ENCODE measurements around the gene SLC44A2. TPM values are rescaled to one million over a fixed set of nuclear protein-coding genes. Genes with fewer than 3 reads are reported as not detected.
A peak's percentile ranks its signal among the peaks of the same experiment; 100 is the strongest.

The SLC44A2 gene
- total and polyA plus RNA-seq, 2 of the 13 experiments (the other 11 are each of a cell fraction or from before 2014, with no cell fraction given) = 2.4 to 5.6 TPM

DNA sequence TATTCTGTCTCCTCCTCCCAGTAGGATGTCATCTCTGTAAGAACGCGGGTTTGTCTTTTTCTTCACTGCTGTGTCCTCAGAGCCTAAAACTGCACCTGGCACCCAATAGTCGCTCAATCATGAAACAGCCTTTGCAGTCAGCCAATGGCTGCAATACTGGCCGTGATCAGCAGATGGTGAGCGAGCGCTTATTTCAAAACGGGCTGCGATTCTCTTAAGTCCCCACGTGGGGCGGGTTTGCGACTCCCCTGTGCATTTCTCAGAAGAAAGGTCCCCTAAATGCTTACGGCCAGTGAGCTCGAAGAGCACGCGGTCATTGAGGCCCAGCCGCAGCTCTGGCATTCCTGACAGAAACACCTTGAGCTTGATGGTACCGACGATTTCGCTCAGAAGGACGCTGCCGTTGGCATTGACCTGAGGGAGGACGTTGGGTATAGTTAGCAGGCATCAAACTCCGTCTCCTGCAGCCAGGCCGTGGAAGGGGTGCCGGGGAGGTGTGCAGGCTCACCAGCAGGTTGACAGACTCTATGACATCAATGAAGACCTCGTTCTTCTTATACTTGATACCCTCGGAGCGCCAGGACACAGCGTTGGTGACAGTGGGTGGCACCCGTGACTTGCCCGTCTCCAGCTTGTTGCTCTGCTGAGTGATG, 44.2 kb upstream of the SLC44A2 start (continued):
- TF ChIP-seq, protein P1, sequence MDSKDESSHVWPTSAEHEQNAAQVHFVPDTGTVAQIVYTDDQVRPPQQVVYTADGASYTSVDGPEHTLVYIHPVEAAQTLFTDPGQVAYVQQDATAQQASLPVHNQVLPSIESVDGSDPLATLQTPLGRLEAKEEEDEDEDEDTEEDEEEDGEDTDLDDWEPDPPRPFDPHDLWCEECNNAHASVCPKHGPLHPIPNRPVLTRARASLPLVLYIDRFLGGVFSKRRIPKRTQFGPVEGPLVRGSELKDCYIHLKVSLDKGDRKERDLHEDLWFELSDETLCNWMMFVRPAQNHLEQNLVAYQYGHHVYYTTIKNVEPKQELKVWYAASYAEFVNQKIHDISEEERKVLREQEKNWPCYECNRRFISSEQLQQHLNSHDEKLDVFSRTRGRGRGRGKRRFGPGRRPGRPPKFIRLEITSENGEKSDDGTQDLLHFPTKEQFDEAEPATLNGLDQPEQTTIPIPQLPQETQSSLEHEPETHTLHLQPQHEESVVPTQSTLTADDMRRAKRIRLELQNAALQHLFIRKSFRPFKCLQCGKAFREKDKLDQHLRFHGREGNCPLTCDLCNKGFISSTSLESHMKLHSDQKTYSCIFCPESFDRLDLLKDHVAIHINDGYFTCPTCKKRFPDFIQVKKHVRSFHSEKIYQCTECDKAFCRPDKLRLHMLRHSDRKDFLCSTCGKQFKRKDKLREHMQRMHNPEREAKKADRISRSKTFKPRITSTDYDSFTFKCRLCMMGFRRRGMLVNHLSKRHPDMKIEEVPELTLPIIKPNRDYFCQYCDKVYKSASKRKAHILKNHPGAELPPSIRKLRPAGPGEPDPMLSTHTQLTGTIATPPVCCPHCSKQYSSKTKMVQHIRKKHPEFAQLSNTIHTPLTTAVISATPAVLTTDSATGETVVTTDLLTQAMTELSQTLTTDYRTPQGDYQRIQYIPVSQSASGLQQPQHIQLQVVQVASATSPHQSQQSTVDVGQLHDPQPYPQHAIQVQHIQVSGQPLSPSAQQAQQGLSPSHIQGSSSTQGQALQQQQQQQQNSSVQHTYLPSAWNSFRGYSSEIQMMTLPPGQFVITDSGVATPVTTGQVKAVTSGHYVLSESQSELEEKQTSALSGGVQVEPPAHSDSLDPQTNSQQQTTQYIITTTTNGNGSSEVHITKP (CRISPR knock-in tag; IDR thresholded peaks at IDR 0.05; ENCODE audit: low read depth) = peak; percentile 41; the same call in 1 of the 2 replicates
- no peak for TF ChIP-seq ZNF83 (CRISPR knock-in tag; IDR thresholded peaks at IDR 0.05; ENCODE audit: borderline replicate concordance)
- no peak for TF ChIP-seq ZKSCAN1 (IDR thresholded peaks at IDR 0.05; ENCODE audit: low read length)
- TF ChIP-seq GLI4 (CRISPR knock-in tag; IDR thresholded peaks at IDR 0.05; ENCODE audit: borderline replicate concordance) = no peak
- TF ChIP-seq RXRA (CRISPR knock-in tag; IDR thresholded peaks at IDR 0.05) = peak; percentile 29; the same call in 1 of the 2 replicates
- no peak for TF ChIP-seq ZNF251 (CRISPR knock-in tag; IDR thresholded peaks at IDR 0.05)
- no peak; the same call in 1 of the 2 replicates for TF ChIP-seq ZNF296 (CRISPR knock-in tag; conservative IDR thresholded peaks at IDR 0.05)
- TF ChIP-seq, protein P2, sequence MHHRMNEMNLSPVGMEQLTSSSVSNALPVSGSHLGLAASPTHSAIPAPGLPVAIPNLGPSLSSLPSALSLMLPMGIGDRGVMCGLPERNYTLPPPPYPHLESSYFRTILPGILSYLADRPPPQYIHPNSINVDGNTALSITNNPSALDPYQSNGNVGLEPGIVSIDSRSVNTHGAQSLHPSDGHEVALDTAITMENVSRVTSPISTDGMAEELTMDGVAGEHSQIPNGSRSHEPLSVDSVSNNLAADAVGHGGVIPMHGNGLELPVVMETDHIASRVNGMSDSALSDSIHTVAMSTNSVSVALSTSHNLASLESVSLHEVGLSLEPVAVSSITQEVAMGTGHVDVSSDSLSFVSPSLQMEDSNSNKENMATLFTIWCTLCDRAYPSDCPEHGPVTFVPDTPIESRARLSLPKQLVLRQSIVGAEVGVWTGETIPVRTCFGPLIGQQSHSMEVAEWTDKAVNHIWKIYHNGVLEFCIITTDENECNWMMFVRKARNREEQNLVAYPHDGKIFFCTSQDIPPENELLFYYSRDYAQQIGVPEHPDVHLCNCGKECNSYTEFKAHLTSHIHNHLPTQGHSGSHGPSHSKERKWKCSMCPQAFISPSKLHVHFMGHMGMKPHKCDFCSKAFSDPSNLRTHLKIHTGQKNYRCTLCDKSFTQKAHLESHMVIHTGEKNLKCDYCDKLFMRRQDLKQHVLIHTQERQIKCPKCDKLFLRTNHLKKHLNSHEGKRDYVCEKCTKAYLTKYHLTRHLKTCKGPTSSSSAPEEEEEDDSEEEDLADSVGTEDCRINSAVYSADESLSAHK (CRISPR knock-in tag; IDR thresholded peaks at IDR 0.05; ENCODE audit: borderline replicate concordance) = no peak
- peak; percentile 50; the same call in 1 of the 2 replicates for TF ChIP-seq GATAD2A (CRISPR knock-in tag; IDR thresholded peaks at IDR 0.05)
- TF ChIP-seq, protein P3, sequence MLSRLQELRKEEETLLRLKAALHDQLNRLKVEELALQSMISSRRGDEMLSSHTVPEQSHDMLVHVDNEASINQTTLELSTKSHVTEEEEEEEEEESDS (CRISPR knock-in tag; IDR thresholded peaks at IDR 0.05; ENCODE audit: borderline replicate concordance) = no peak
- TF ChIP-seq, protein P4, sequence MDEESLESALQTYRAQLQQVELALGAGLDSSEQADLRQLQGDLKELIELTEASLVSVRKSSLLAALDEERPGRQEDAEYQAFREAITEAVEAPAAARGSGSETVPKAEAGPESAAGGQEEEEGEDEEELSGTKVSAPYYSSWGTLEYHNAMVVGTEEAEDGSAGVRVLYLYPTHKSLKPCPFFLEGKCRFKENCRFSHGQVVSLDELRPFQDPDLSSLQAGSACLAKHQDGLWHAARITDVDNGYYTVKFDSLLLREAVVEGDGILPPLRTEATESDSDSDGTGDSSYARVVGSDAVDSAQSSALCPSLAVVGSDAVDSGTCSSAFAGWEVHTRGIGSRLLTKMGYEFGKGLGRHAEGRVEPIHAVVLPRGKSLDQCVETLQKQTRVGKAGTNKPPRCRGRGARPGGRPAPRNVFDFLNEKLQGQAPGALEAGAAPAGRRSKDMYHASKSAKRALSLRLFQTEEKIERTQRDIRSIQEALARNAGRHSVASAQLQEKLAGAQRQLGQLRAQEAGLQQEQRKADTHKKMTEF (CRISPR knock-in tag; IDR thresholded peaks at IDR 0.05) = 0 out of 2 replicates have a peak, but pooled peaks have one; percentile 26
- TF ChIP-seq HNRNPH1 (optimal IDR thresholded peaks at IDR 0.05; ENCODE audit: low read depth, low read length) = no peak
- TF ChIP-seq, protein P5, sequence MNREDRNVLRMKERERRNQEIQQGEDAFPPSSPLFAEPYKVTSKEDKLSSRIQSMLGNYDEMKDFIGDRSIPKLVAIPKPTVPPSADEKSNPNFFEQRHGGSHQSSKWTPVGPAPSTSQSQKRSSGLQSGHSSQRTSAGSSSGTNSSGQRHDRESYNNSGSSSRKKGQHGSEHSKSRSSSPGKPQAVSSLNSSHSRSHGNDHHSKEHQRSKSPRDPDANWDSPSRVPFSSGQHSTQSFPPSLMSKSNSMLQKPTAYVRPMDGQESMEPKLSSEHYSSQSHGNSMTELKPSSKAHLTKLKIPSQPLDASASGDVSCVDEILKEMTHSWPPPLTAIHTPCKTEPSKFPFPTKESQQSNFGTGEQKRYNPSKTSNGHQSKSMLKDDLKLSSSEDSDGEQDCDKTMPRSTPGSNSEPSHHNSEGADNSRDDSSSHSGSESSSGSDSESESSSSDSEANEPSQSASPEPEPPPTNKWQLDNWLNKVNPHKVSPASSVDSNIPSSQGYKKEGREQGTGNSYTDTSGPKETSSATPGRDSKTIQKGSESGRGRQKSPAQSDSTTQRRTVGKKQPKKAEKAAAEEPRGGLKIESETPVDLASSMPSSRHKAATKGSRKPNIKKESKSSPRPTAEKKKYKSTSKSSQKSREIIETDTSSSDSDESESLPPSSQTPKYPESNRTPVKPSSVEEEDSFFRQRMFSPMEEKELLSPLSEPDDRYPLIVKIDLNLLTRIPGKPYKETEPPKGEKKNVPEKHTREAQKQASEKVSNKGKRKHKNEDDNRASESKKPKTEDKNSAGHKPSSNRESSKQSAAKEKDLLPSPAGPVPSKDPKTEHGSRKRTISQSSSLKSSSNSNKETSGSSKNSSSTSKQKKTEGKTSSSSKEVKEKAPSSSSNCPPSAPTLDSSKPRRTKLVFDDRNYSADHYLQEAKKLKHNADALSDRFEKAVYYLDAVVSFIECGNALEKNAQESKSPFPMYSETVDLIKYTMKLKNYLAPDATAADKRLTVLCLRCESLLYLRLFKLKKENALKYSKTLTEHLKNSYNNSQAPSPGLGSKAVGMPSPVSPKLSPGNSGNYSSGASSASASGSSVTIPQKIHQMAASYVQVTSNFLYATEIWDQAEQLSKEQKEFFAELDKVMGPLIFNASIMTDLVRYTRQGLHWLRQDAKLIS (CRISPR knock-in tag; IDR thresholded peaks at IDR 0.05) = no peak
- peak; percentile 87 for TF ChIP-seq MXD4 (CRISPR knock-in tag; IDR thresholded peaks at IDR 0.05)
- no peak for TF ChIP-seq MAFG (CRISPR knock-in tag; IDR thresholded peaks at IDR 0.05)
- peak; percentile 52; the same call in 1 of the 2 replicates for TF ChIP-seq ZNF350 (CRISPR knock-in tag; IDR thresholded peaks at IDR 0.05; ENCODE audit: borderline replicate concordance, low read depth)

Data from HepG2 (cell line).